KBM-7 (cell line): ENCODE results near the gene WNT2B.

ENCODE experiments used
- DNase-seq: peaks from one replicate; pipeline ENCODE4 v3.0.0-alpha.2; 2015
- in situ Hi-C: fragments of 300-500 bp; cut with MboI; formaldehyde crosslinking; loops from 2 replicates; pipeline ENCODE4 v1.14.3; 2020; ENCODE audit warnings: low sequenced_read_pairs, low pct_unique_long_range_greater_than_20kb, mixed read lengths

WNT2B gene

GRCh38 chr1:112520166-112520565 lies 11.4 kb downstream of the WNT2B start:
- in situ Hi-C loops = no loop called here
- no peak for DNase-seq

GRCh38 chr1:112522621-112523020 lies 13.9 kb downstream of the WNT2B start:
- in situ Hi-C loops = no loop called here
- DNase-seq = no peak

- in situ Hi-C loops = no loop called here
- no peak for DNase-seq
Observed at GRCh38 chr1:112524251-112524650, 15.5 kb downstream of the WNT2B start.

- in situ Hi-C loops = no loop called here
- DNase-seq = no peak
Observed at GRCh38 chr1:112524986-112525385, 16.2 kb downstream of the WNT2B start.

- DNase-seq = no peak
- in situ Hi-C loops = no loop called here
Observed at GRCh38 chr1:112527266-112528010, 18.7 kb downstream of the WNT2B start.

- no peak for DNase-seq
- in situ Hi-C loops = no loop called here
Observed at GRCh38 chr1:112528076-112528475, 19.3 kb downstream of the WNT2B start.

- in situ Hi-C loops = no loop called here
- DNase-seq = no peak
Observed at GRCh38 chr1:112529301-112529700, 20.5 kb downstream of the WNT2B start.

GRCh38 chr1:112530832-112531231 lies 22.1 kb downstream of the WNT2B start:
- DNase-seq = no peak
- in situ Hi-C loops = no loop called here

- no peak for DNase-seq
- in situ Hi-C loops = no loop called here
Observed at GRCh38 chr1:112532064-112532463, 23.3 kb downstream of the WNT2B start.

GRCh38 chr1:112533029-112533428 lies 24.3 kb downstream of the WNT2B start:
- no peak for DNase-seq
- in situ Hi-C loops = no loop called here

GRCh38 chr1:112536561-112536960 lies 27.8 kb downstream of the WNT2B start:
- in situ Hi-C loops = no loop called here
- DNase-seq = no peak

- no peak for DNase-seq
- in situ Hi-C loops = no loop called here
Observed at GRCh38 chr1:112537456-112537855, 28.7 kb downstream of the WNT2B start.

GRCh38 chr1:112538883-112539282 lies 30.1 kb downstream of the WNT2B start:
- no peak for DNase-seq
- in situ Hi-C loops = no loop called here

GRCh38 chr1:112540226-112540794 lies 31.5 kb downstream of the WNT2B start:
- no peak for DNase-seq
- in situ Hi-C loops = no loop called here

GRCh38 chr1:112541299-112541698 lies 32.5 kb downstream of the WNT2B start:
- no peak for DNase-seq
- in situ Hi-C loops = no loop called here

GRCh38 chr1:112542206-112542973 lies 33.6 kb downstream of the WNT2B start:
- no peak for DNase-seq
- in situ Hi-C loops = no loop called here

- in situ Hi-C loops = no loop called here
- DNase-seq = no peak
Observed at GRCh38 chr1:112544011-112544688, 35.4 kb downstream of the WNT2B start.

GRCh38 chr1:112544751-112545150 lies 36.0 kb downstream of the WNT2B start:
- no peak for DNase-seq
- in situ Hi-C loops = no loop called here

- in situ Hi-C loops = no loop called here
- no peak for DNase-seq
Observed at GRCh38 chr1:112546076-112546475, 37.3 kb downstream of the WNT2B start.

GRCh38 chr1:112548547-112548946 lies 39.8 kb downstream of the WNT2B start:
- DNase-seq = peak; percentile 49
- in situ Hi-C loops = no loop called here
